ENCODE measurements around the gene NOS1. TPM values are rescaled to one million over a fixed set of nuclear protein-coding genes. Genes with fewer than 3 reads are reported as not detected.
"Not testable (repeated sequence)": the region's sequence is repeated elsewhere in the genome, so short reads cannot be mapped to it uniquely, and the experiment has no call there.

The NOS1 gene
- total RNA-seq, 1 donor from 2014 or later = 0.21 TPM

GRCh38 chr12:117208811-117209455 is 152.5 kb downstream of the NOS1 start:
- Histone ChIP-seq H3K27me3 (no peaks in the 10 kb centered on the region), H3K36me3 (no peaks in the 10 kb centered on the region), H3K27ac (no peak overlapping the region), H3K4me1 (no peaks in the 10 kb centered on the region), H3K9me3 (no peaks in the 10 kb centered on the region), H3K4me3 (no peak overlapping the region)
- no peak for TF ChIP-seq CTCF (IDR thresholded peaks at IDR 0.05)
- DNase-seq (ENCODE audit: low spot score in 2 of 2) = no peak
- intact Hi-C loops (cut with DNase I) = no loop called here

GRCh38 chr12:117208206-117208605 is 153.2 kb downstream of the NOS1 start:
- H3K27ac ChIP-seq = no peak overlapping the region
- H3K27me3 ChIP-seq = no peaks in the 10 kb centered on the region
- DNase-seq (ENCODE audit: low spot score in 2 of 2) = no peak
- no peaks in the 10 kb centered on the region for H3K9me3 ChIP-seq
- H3K4me3 ChIP-seq = no peak overlapping the region
- TF ChIP-seq CTCF (IDR thresholded peaks at IDR 0.05) = no peak
- H3K36me3 ChIP-seq = no peaks in the 10 kb centered on the region
- intact Hi-C loops (cut with DNase I) = no loop called here
- H3K4me1 ChIP-seq = no peaks in the 10 kb centered on the region

GRCh38 chr12:117207675-117208074 is 153.8 kb downstream of the NOS1 start:
- H3K4me3 ChIP-seq = no peak overlapping the region
- no peaks in the 10 kb centered on the region for H3K36me3 ChIP-seq
- TF ChIP-seq CTCF (IDR thresholded peaks at IDR 0.05) = no peak
- H3K27ac ChIP-seq = no peak overlapping the region
- no peaks in the 10 kb centered on the region for H3K27me3 ChIP-seq
- intact Hi-C loops (cut with DNase I) = no loop called here
- no peaks in the 10 kb centered on the region for H3K4me1 ChIP-seq
- no peak for DNase-seq (ENCODE audit: low spot score in 2 of 2)
- H3K9me3 ChIP-seq = no peaks in the 10 kb centered on the region

GRCh38 chr12:117202556-117202955 is 158.9 kb downstream of the NOS1 start:
- H3K9me3 ChIP-seq = no peaks in the 10 kb centered on the region
- no peaks in the 10 kb centered on the region for H3K36me3 ChIP-seq
- TF ChIP-seq CTCF (IDR thresholded peaks at IDR 0.05) = no peak
- H3K27ac ChIP-seq = no peak overlapping the region
- H3K4me3 ChIP-seq = no peak overlapping the region
- no peak for DNase-seq (ENCODE audit: low spot score in 2 of 2)
- no peaks in the 10 kb centered on the region for H3K27me3 ChIP-seq
- no peaks in the 10 kb centered on the region for H3K4me1 ChIP-seq
- intact Hi-C loops (cut with DNase I) = no loop called here

GRCh38 chr12:117202033-117202432 is 159.4 kb downstream of the NOS1 start:
- no peaks in the 10 kb centered on the region for H3K36me3 ChIP-seq
- no peak for TF ChIP-seq CTCF (IDR thresholded peaks at IDR 0.05)
- no peaks in the 10 kb centered on the region for H3K4me1 ChIP-seq
- no peaks in the 10 kb centered on the region for H3K9me3 ChIP-seq
- DNase-seq (ENCODE audit: low spot score in 2 of 2) = no peak
- intact Hi-C loops (cut with DNase I) = no loop called here
- H3K4me3 ChIP-seq = no peak overlapping the region
- no peaks in the 10 kb centered on the region for H3K27me3 ChIP-seq
- no peak overlapping the region for H3K27ac ChIP-seq

- H3K4me3 ChIP-seq; H3K9me3 ChIP-seq; H3K27ac ChIP-seq; intact Hi-C loops (cut with DNase I); H3K4me1 ChIP-seq; H3K36me3 ChIP-seq; H3K27me3 ChIP-seq; DNase-seq (ENCODE audit: low spot score in 2 of 2): not testable (repeated sequence)
Observed at GRCh38 chr12:117199956-117200744, 161.3 kb downstream of the NOS1 start.

GRCh38 chr12:117196334-117196733 is 165.1 kb downstream of the NOS1 start:
- intact Hi-C loops (cut with DNase I); H3K9me3 ChIP-seq; H3K27me3 ChIP-seq; H3K4me1 ChIP-seq; H3K27ac ChIP-seq; H3K4me3 ChIP-seq; H3K36me3 ChIP-seq: not testable (repeated sequence)
- peak in 1 of 2 donors; percentile 28 for DNase-seq (ENCODE audit: low spot score in 2 of 2)

- H3K4me1 ChIP-seq; H3K36me3 ChIP-seq; H3K27ac ChIP-seq; H3K27me3 ChIP-seq; H3K4me3 ChIP-seq; H3K9me3 ChIP-seq; intact Hi-C loops (cut with DNase I): not testable (repeated sequence)
- peak in 1 of 2 donors; percentile 18 for DNase-seq (ENCODE audit: low spot score in 2 of 2)
Observed at GRCh38 chr12:117195027-117195426, 166.4 kb downstream of the NOS1 start.

All from ascending aorta (tissue), 2 donors.